HG03039 (cell line): ENCODE data around the gene KRT39.
"Not testable (repeated sequence)": the region's sequence is repeated elsewhere in the genome, so short reads cannot be mapped to it uniquely, and the experiment has no call there.

Source experiments
- ATAC-seq: cut with Tn5 transposase; IDR thresholded peaks from one replicate; pipeline ENCODE4 v1.9.1; 2021; ENCODE audit warnings: mild to moderate bottlenecking, moderate library complexity; ENCODE audit not compliant: unreplicated experiment

Gene KRT39

DNA sequence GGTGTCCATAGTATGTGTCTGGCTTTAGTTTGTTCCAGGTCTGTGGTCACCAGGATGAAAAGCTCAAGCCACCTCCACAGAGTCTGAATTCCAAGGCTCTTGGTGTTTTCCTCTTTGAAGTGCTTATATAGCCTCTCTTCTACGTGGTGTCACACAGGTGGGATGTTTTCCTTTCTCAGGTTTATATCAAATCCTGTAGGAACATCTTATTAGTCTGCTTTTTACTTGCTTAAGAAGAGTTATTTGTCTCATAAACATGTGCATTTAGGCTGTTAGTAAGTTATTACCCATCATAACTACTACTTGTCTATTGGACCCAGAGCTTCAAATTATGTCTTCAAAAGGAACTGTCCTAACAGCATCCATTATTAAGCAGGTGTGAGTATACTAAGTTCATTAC, at the start of gene KRT39:
Gene KRT39 (minus strand): TSS at position 101 of the 400 bp plus-strand sequence. CDS start 92 bp downstream, at position 9.
- no peak for ATAC-seq

DNA sequence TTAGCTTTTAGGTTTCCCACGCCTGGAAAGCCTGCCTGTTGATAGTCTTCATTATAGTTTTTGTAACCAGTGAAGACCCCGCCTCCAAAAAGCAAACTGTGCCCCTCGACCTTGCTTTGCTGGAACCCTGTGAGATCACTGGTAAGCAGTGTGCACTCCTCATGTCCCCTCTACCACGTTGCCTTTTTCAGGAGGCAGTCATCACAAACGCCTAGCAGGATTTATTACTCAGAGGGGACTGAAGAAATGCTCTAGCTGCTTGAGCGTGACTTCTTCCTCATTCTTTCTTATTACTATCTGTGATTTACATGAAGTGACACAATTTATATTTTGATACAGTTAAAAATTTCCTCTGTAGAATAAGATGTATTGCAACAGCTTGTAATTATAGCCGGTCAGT, 48.7 kb upstream of the KRT39 start:
- ATAC-seq: no peak

- no peak for ATAC-seq
Observed at GRCh38 chr17:41013606-41014005, 46.9 kb upstream of the KRT39 start.

DNA sequence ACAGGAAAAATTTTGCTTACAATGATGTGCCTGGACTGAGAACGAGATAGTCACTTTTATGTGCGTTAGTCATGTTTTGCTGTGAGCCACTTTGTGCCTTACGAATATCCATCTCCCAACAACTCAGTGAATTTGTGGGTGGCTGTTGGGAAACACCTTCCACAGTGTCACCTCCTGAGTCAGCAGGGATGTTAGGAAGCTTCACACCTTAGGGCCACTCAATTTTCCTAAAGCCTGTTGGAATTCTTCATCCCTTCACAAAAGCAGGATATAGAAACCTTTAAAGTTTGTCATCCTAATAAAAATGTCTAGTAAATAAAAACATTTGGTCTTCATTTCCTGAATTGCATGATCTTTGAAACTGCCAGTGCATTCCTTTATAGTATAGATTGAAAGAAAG, 46.4 kb upstream of the KRT39 start:
- no peak for ATAC-seq

- ATAC-seq: no peak
Observed at GRCh38 chr17:41012326-41013120, 45.8 kb upstream of the KRT39 start.

- no peak for ATAC-seq
Observed at GRCh38 chr17:41010441-41010840, 43.7 kb upstream of the KRT39 start.

GRCh38 chr17:41009936-41010335, 43.2 kb upstream of the KRT39 start:
- ATAC-seq: no peak

DNA sequence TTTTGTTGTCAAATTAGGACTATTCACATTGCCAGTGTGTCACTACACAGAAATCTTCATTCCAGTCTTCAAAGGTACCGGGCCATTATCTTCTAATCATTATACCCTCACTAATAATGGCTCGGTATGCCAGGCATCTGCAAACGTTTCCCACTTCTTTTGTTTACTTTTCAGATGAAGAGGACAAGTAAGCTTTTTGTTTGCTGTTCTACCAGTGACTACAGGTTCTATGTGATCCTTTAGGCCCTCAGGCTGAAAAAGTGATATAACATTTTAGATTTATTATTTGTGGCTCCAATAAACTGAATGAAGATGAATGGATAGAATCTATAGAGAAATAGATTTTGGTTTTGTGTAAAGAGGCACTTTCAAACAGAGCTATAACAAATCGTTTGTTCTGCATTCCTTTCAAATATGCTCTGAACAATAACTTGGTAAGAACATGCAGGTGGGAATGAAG, 42.6 kb upstream of the KRT39 start:
- no peak for ATAC-seq

- no peak for ATAC-seq
Observed at GRCh38 chr17:41008811-41009210, 42.1 kb upstream of the KRT39 start, which contains the start of gene KRTAP3-1. Gene KRTAP3-1, minus strand, starts transcription at chr17:41009128. Its CDS starts 54 bp downstream, at chr17:41009074.

DNA sequence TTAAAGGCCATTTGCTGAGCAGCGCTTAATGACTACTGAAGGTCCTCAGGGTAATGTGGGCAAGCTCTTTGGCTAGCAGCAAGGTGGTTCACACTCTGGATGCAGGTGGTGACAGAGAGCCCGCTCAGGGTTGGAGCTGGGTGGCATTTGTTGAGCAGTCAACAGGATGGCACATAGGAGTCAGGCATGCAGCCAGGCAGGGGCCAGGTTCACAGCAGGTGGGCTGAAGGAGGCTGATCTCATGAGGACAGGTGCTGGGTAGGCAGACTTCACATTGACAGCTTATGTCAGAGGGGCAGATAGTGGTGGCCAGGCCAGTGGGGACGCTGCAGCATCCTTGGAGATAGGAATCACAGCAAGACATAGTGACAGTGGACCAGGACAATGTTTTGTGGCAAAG, 37.6 kb upstream of the KRT39 start:
- ATAC-seq: no peak

GRCh38 chr17:41003926-41004325, 37.2 kb upstream of the KRT39 start:
- ATAC-seq: no peak

DNA sequence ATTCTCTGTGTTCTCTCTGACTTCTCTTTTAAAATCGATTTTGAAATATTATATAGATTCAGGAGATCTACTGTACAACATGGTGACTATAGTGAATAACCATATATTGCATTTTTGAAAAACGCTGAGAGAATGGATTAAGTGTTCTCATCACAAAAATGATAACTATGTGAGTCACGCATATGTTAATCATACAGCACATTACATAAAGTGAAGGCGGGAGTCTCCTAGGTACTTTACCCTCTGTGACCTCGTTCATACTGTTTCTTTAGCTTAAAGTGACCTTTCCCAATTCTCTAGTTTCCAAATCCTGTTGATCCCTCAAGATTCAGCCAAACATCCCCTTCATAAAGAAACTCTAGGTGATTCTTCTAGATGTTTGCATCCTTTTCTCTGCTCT, 36.1 kb upstream of the KRT39 start:
- no peak for ATAC-seq

- no peak for ATAC-seq
Observed at GRCh38 chr17:41001795-41002194, 35.0 kb upstream of the KRT39 start.

- ATAC-seq: not testable (repeated sequence)
Observed at GRCh38 chr17:40999563-40999962, 32.8 kb upstream of the KRT39 start, which contains the start of gene KRTAP3-2. Gene KRTAP3-2, minus strand, starts transcription at chr17:40999906. Its CDS starts 53 bp downstream, at chr17:40999853.

- no peak for ATAC-seq
Observed at GRCh38 chr17:40997361-40997760, 30.6 kb upstream of the KRT39 start.

DNA sequence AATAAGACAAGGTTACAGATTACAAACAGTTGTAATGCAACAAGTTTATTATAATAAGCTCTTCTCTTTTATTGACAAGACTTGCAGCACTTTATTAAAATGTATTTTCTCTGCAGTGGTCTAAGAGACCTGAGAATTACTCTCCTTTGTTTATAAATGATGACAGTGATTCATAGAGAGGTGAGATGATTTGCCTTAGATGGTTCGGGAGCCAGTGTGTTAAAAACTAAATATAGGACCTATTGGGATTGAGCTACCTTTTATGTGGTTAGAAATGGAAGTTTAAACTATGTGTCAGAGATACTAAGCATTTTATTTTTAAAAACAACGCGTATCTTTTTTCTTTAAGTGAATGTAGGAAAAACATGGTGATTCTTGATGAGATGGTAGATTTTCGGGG, 30.1 kb upstream of the KRT39 start:
- ATAC-seq: no peak

DNA sequence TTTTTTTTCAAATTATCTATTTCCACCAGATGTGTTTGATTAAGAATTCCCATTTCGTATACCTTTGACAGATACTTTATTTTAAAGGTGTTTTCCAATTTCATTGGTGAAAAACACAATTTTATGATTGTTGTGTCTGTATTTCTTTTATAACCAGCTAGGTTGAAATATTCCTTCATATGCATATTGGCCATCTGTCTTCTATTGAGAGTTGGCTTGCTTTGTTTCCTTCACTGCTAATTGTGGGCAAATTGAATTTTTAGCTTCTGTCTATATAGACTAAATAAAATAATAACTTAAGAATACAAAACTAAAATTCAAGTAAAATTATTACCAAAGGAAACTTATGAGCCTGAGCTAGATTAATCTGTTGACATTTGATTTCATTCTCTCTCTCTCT, 28.4 kb upstream of the KRT39 start:
- no peak for ATAC-seq

GRCh38 chr17:40993839-40994238, 27.1 kb upstream of the KRT39 start, which contains the start of gene KRTAP3-3:
Gene KRTAP3-3, minus strand, starts transcription at chr17:40994164. Its CDS starts 67 bp downstream, at chr17:40994097.
- no peak for ATAC-seq

DNA sequence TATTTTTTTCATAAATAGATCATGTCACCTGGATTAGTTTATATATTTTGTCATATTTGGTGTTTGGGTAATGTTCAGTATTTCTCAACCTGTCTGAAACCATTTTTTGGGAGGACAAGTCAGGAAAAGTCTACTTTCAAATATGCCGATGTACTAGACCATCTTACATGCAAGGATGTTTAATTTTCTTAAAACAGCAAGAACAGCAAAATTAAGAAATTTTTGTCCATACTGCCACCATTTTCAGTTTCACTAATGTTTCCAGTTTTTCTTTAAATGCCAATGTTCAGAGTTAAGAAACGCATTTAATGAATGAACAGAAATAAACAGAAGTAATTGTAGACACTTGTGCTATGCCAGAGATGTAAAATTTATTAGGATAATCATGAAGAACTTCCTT, 26.3 kb upstream of the KRT39 start:
- no peak for ATAC-seq

DNA sequence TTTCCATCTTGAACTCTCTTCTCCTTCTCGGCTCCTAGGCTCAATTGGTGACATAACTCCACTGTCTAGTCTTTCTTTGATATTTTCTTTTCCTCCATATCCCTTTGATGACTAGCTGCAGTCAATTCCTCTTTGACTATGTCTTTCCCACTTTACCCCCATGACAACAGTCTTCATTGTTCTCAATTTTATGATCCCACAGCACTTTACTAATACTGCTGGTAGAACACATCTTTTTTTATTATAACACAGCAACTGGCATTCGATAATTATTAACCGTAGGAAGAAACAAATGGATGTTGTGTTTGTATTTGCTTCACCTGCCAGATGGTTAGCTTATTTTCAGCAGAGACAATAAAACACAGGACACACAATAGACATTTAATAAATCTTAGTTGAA, 25.9 kb upstream of the KRT39 start:
- no peak for ATAC-seq

- ATAC-seq: no peak
Observed at GRCh38 chr17:40986920-40987319, 20.2 kb upstream of the KRT39 start.

DNA sequence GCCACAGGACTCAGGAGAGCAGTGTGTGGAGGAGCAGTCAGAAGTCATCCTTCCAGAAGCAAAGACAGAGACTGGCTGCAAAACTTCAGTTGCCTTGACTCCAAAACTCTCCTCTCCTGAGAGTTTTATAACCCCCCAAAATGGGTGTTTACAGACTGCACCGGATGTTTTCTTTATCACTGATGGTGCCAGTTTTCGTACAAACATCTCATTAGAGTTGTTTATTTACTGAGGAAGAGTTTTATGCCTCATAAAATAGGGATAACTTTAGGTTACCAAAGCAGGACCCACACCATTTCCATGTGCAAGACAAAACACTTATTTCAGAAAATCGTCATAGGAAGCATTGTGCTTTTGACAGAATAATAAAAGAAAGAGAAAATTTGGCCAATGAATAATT, 17.5 kb upstream of the KRT39 start, which contains the start of gene KRT40:
Gene KRT40 (minus strand): TSS at position 101 of the 400 bp plus-strand sequence. CDS start 53 bp downstream, at position 48.
- no peak for ATAC-seq
